Measurements from ENCODE around the gene NHLRC4.

GRCh38 chr16:540645-541340 lies 26.0 kb upstream of the NHLRC4 start:
- TF ChIP-seq CTCF (IDR thresholded peaks at IDR 0.05) (no peak), EZH2 (IDR thresholded peaks at IDR 0.05; ENCODE audit: borderline replicate concordance, insufficient read depth, low read depth, low read length, poor library complexity, severe bottlenecking) (no peak)
